Stimulated activated naive B cell treated with anti-CD40 and anti-IgM and Interleukin-4, amounts not matched to agents 10 μg/mL and 1 μg/mL and 100 μg/mL, for 72 hours (primary cell): Measurements from ENCODE around the gene PPAN.

ENCODE experiments used
- ATAC-seq, 2 donors: fragments of 150-1000 bp; cut with Tn5 transposase; replicated peaks; 2 replicates each; pipeline ENCODE4 v1.10.0; 2021; ENCODE audit warnings: moderate library complexity in 1 of 2
- DNase-seq: peaks from one replicate; pipeline ENCODE4 v3.0.0; 2021
- H3K27ac Mint-ChIP-seq: one replicate; pipeline ENCODE4 v1.8.0; 2022; ENCODE audit warnings: mild to moderate bottlenecking, mixed read lengths
- H3K27me3 Mint-ChIP-seq, 2 donors: one replicate each; pipeline ENCODE4 v1.8.0; 2022; ENCODE audit warnings: mixed read lengths in 2 of 2
- H3K36me3 Mint-ChIP-seq, 2 donors: one replicate each; pipeline ENCODE4 v1.8.0; 2022; ENCODE audit warnings: mixed read lengths in 2 of 2, mild to moderate bottlenecking in 1 of 2
- H3K4me1 Mint-ChIP-seq, 2 donors: one replicate each; pipeline ENCODE4 v1.8.0; 2022; ENCODE audit warnings: mixed read lengths in 2 of 2, mild to moderate bottlenecking in 1 of 2
- H3K4me3 Mint-ChIP-seq, 2 donors: one replicate each; pipeline ENCODE4 v1.8.0; 2022; ENCODE audit warnings: mild to moderate bottlenecking in 2 of 2, mixed read lengths in 2 of 2, moderate library complexity in 1 of 2
- H3K9me3 Mint-ChIP-seq, 2 donors: one replicate each; pipeline ENCODE4 v1.8.0; 2022; ENCODE audit warnings: mixed read lengths in 2 of 2, mild to moderate bottlenecking in 1 of 2

PPAN gene

DNA sequence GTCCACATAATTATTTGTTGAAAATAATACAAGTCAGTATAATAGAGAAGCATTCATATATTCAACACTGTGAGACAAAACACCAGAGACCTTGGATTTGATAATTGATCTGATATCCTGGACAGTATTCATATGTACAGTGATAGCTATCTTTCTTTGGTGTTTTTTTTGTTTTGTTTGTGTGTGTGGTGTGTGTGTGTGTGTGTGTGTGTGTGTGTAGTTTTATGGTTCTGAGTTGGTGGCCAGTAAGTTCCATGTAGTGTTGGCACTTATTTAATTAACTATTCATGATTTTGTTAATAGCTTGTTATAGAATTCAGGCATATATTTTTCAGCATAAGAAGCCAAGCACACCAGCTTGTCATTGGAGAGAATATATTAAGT is 2.0 kb upstream of the PPAN start:
- H3K4me1 Mint-ChIP-seq = peaks cover 43 to 75% of the 10 kb centered on the region in 2 donors
- peaks cover 31 to 37% of the 10 kb centered on the region in 2 donors for H3K36me3 Mint-ChIP-seq
- no peaks in the 10 kb centered on the region for H3K27me3 Mint-ChIP-seq
- ATAC-seq = no peak
- H3K4me3 Mint-ChIP-seq = peak overlapping the region; percentile 30 to 47
- no peak for DNase-seq
- H3K27ac Mint-ChIP-seq = peak overlapping the region; percentile 99
- H3K9me3 Mint-ChIP-seq = peaks cover 2 to 3% of the 10 kb centered on the region in 2 donors

DNA sequence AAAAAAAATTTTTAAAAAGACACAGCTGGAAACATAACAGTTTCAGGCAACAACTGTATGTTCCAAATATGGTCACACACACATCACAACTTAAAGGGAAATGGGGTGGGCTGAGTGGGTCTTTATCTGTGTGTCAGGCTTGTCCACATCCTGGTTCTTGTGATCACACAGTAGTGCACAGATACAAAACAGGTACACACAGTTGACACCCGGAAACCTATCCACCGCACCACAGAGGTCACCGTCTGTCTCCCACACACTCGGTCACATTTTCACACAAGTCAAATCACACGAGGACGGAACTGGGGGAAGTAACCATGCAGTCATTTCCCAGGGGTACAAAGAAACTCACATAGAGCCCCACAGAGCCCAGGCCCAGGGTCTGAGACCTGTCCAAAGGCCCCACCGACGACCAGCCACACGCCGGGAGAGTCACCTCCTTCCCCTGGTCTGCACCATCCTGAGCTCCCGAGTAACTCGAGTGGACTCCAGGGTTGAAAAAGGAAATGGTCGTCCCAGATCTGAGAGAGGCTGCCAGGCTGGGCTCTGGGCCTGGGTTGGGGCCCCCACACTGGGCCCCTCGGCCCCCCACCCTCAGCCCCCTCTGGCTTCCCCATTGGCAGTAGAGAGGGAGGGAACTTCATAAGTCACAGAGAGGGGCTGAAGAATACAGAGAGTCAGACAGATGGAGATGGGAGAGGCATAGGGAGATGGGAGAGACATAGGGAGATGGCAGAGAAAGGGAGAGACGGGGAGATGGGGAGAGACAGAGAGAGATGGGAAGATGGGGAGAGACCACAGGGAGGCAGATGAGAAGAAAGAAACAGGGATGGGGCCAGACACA is 1.3 kb upstream of the PPAN start:
- ATAC-seq (peak; percentile 55 to 67), DNase-seq (peak; percentile 87)
- H3K4me1 Mint-ChIP-seq = peaks cover 46 to 75% of the 10 kb centered on the region in 2 donors
- H3K9me3 Mint-ChIP-seq = no peaks in the 10 kb centered on the region
- peak overlapping the region; percentile 85 to 89 for H3K4me3 Mint-ChIP-seq
- H3K27ac Mint-ChIP-seq = peak overlapping the region; percentile 99
- H3K36me3 Mint-ChIP-seq = peaks cover 35 to 37% of the 10 kb centered on the region in 2 donors
- no peaks in the 10 kb centered on the region for H3K27me3 Mint-ChIP-seq

DNA sequence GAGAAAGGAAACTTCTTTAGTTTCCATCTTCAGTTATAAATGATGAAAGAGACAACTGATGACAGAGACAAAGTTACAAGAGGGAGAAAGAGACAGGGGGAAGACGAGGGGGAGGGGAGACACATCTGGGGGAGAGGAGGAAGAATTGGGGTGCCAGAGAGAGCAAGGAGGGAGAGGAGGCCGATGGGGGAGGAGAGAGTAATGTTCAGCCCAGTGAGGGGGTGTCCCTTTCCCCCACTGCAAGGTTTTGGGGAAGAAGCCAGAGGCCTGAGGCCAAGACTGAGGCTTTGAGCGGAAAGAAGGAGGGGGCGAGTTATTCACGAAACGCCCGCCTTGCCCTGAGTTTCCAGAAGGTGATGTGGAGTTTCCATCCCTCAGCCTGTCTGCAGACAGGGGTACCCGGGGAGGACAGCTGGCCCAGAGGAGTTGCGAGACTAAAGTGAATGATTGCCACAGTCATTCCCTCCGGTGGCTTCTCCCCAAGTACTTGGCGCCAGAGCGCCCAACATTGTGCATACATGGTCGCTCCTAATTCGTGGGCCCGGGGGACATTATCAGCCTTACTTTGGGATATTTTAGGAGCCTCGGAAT is 558 bp upstream of the PPAN start:
- DNase-seq (peak; percentile 87), ATAC-seq (peak; percentile 40 to 44)
- peaks cover 38 to 40% of the 10 kb centered on the region in 2 donors for H3K36me3 Mint-ChIP-seq
- no peaks in the 10 kb centered on the region for H3K27me3 Mint-ChIP-seq
- peak overlapping the region; percentile 85 to 89 for H3K4me3 Mint-ChIP-seq
- no peaks in the 10 kb centered on the region for H3K9me3 Mint-ChIP-seq
- peak overlapping the region; percentile 99 for H3K27ac Mint-ChIP-seq
- peaks cover 48 to 77% of the 10 kb centered on the region in 2 donors for H3K4me1 Mint-ChIP-seq

DNA sequence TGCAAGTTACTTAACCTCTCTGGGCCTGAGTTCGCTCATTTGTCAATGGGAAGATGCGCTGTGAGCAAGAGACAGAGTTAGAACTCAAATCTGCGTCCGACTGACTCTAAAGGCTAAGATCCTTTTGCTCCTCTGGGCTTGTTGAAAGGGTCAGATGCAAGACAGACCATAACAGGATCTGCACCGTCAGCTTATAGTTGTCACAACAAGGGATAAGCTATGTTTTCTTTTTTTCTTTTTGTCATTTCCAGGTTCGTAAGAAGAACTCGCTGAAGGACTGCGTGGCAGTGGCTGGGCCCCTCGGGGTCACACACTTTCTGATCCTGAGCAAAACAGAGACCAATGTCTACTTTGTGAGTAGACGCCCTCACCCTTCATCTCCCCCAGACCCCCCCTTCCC is 1.1 kb downstream of the PPAN start:
- H3K4me1 Mint-ChIP-seq = peaks cover 52 to 79% of the 10 kb centered on the region in 2 donors
- ATAC-seq (no peak), DNase-seq (no peak)
- H3K4me3 Mint-ChIP-seq = peak overlapping the region; percentile 85 to 89
- H3K36me3 Mint-ChIP-seq = peaks cover 53 to 54% of the 10 kb centered on the region in 2 donors
- H3K27me3 Mint-ChIP-seq = no peaks in the 10 kb centered on the region
- peak overlapping the region; percentile 99 for H3K27ac Mint-ChIP-seq
- H3K9me3 Mint-ChIP-seq = peaks cover 0 to 2% of the 10 kb centered on the region in 2 donors

DNA sequence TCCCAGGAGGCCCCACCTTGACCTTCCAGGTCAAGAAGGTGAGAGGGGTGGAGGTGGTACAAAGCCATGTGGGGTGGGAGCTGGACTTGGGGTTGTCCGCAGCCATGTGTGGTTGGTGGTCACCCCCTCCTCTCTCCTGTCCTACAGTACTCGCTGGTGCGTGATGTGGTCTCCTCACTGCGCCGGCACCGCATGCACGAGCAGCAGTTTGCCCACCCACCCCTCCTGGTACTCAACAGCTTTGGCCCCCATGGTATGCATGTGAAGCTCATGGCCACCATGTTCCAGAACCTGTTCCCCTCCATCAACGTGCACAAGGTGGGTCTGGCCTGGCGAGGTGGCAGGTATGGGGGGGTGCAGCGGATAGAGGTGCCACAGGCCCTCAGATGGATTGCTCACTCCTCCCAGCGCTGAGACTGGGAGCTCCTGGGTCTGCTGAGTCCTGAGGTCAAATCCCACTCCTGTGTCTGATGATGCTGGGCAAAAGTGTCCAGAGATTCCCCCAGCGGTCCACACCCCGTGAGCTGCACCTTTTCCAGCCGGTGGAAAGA is 1.7 kb downstream of the PPAN start:
- Mint-ChIP-seq H3K27ac (peak overlapping the region; percentile 99), H3K4me1 (peaks cover 53 to 79% of the 10 kb centered on the region in 2 donors), H3K9me3 (peaks cover 0 to 2% of the 10 kb centered on the region in 2 donors), H3K4me3 (peak overlapping the region; percentile 85 to 89), H3K36me3 (peaks cover 60% of the 10 kb centered on the region in 2 donors), H3K27me3 (no peaks in the 10 kb centered on the region)
- DNase-seq (no peak), ATAC-seq (no peak)

DNA sequence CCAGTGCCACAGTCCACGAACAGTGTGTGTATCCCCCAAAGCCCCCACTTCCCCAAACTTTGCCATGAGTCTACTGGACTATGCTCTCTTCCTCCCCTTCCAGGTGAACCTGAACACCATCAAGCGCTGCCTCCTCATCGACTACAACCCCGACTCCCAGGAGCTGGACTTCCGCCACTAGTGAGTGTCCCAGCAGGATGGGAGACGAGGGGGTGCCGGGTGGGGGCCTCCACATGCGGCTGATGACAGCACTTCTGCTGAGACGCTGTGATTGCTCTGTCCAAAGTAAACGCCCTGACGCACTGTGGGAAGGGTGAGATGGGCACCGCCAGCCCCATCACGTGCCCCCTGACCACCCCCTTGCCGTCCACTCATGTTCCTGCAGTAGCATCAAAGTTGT is 3.4 kb downstream of the PPAN start:
- ATAC-seq (no peak), DNase-seq (no peak)
- Mint-ChIP-seq H3K4me1 (peaks cover 59 to 85% of the 10 kb centered on the region in 2 donors), H3K36me3 (peaks cover 74 to 76% of the 10 kb centered on the region in 2 donors), H3K9me3 (peaks cover 0 to 4% of the 10 kb centered on the region in 2 donors), H3K4me3 (peak overlapping the region; percentile 69 to 96), H3K27me3 (peaks cover 0 to 4% of the 10 kb centered on the region in 2 donors), H3K27ac (peak overlapping the region; percentile 85)

DNA sequence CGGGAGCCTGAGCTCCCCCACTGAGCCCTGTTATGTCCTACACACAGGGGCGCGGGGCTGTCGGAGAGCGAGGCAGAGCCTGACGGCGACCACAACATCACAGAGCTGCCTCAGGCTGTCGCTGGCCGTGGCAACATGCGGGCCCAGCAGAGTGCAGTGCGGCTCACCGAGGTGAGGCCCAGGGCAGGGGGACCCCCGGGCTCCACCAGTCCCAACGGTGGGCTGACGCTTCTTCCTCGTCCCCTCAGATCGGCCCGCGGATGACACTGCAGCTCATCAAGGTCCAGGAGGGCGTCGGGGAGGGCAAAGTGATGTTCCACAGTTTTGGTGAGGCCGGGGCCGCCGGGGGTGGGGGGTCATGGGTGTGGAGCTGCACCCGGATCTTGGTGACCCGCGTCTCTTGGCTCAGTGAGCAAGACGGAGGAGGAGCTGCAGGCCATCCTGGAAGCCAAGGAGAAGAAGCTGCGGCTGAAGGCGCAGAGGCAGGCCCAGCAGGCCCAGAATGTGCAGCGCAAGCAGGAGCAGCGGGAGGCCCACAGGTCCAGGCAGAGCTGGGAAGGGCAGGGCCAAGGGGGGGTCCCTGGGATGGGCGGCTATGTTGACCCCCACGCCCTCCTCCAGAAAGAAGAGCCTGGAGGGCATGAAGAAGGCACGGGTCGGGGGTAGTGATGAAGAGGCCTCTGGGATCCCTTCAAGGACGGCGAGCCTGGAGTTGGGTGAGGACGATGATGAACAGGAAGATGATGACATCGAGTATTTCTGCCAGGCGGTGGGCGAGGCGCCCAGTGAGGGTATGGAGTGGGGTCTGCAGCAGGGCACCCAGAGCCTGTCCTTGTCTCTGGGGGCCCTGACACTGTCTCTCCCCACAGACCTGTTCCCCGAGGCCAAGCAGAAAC is 4.2 kb downstream of the PPAN start:
- peak overlapping the region; percentile 96 for H3K27ac Mint-ChIP-seq
- H3K4me3 Mint-ChIP-seq = peak overlapping the region; percentile 69 to 96
- peaks cover 0 to 4% of the 10 kb centered on the region in 2 donors for H3K27me3 Mint-ChIP-seq
- no peak for DNase-seq
- H3K36me3 Mint-ChIP-seq = peaks cover 80 to 82% of the 10 kb centered on the region in 2 donors
- peaks cover 55 to 85% of the 10 kb centered on the region in 2 donors for H3K4me1 Mint-ChIP-seq
- no peak for ATAC-seq
- peaks cover 0 to 4% of the 10 kb centered on the region in 2 donors for H3K9me3 Mint-ChIP-seq

DNA sequence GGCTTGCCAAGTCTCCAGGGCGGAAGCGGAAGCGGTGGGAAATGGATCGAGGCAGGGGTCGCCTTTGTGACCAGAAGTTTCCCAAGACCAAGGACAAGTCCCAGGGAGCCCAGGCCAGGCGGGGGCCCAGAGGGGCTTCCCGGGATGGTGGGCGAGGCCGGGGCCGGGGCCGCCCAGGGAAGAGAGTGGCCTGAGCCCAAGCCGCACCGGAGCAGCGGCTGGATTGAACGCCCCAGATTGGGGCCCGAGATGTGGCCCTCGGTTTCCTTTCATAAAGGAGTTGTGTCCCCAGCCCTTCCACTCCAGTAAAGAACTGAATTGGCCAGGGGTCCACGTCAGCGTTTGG is 4.8 kb downstream of the PPAN start:
- Mint-ChIP-seq H3K36me3 (peaks cover 85 to 89% of the 10 kb centered on the region in 2 donors), H3K27ac (peak overlapping the region; percentile 96), H3K27me3 (peaks cover 0 to 4% of the 10 kb centered on the region in 2 donors), H3K4me1 (peaks cover 54 to 85% of the 10 kb centered on the region in 2 donors), H3K4me3 (peak overlapping the region; percentile 89 to 96), H3K9me3 (peaks cover 0 to 4% of the 10 kb centered on the region in 2 donors)
- DNase-seq (no peak), ATAC-seq (no peak)

DNA sequence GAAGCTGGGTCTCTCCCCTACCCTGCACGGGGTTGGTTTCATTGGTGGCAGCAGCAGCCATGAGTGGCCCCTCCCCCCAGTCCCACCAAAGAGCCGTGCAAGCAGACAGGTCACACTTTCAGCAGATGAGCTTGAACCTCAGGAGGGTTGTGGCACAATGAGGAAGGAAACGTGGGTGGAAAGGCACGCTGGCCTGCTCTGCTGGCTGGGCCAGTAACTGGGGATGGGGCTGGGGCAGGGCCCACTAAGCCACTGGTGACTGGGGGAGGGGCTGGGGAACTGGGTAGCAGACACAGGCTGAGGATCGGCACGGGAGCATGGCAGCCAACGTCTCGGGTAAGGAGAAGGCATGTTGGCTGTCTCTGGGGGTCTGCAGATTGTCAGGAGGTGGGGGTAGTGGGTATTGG is 5.2 kb downstream of the PPAN start, which contains the start of gene P2RY11:
Gene P2RY11, plus strand, starts transcription at position 289 of the 407 bp plus-strand sequence. Its CDS starts 29 bp downstream, at position 318.
- peaks cover 0 to 4% of the 10 kb centered on the region in 2 donors for H3K27me3 Mint-ChIP-seq
- ATAC-seq (peak; percentile 70 to 71), DNase-seq (peak; percentile 84)
- peak within 1 kb of the TSS; percentile 96 for H3K27ac Mint-ChIP-seq
- H3K36me3 Mint-ChIP-seq = peaks cover 89 to 90% of the 10 kb centered on the region in 2 donors
- H3K9me3 Mint-ChIP-seq = peaks cover 0 to 4% of the 10 kb centered on the region in 2 donors
- peaks cover 59 to 88% of the 10 kb centered on the region in 2 donors for H3K4me1 Mint-ChIP-seq
- H3K4me3 Mint-ChIP-seq = peak within 1 kb of the TSS; percentile 89 to 96

DNA sequence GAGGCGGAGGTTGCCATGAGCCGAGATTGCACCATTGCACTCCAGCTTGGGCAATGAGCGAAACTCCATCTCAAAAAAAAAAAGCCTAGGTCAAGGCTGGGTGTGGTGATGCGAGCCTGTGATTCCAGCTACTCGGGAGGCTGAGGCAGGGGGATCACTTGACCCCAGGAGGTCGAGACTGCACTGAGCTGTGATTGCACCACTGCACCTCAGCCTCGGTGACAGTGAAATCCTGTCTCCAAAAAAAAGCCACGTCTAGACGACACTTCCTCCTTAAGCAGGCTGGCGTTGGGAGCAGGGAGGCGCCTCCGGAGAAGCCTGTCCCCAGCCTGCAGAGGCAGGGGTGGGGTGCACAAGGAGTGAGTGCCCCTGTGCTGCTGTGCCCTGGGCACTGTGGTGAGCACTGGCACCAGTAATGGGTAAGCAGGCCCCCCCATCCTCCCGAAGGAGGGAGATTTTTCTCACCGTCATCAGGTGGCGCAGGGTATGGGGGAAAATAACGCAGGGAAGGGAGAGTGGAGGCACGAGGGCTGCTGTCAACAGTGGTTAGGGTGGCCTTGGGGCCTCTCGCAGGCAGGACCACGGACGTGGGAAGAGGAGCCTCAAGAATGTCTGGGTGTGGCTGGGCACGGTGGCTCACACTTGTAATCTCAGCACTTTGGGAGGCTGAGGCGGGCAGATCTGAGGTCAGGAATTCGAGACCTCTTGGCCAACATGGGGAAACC is 6.0 kb downstream of the PPAN start:
- H3K4me3 Mint-ChIP-seq = peak overlapping the region; percentile 89 to 96
- peaks cover 59 to 89% of the 10 kb centered on the region in 2 donors for H3K4me1 Mint-ChIP-seq
- peaks cover 0 to 4% of the 10 kb centered on the region in 2 donors for H3K9me3 Mint-ChIP-seq
- peaks cover 0 to 4% of the 10 kb centered on the region in 2 donors for H3K27me3 Mint-ChIP-seq
- ATAC-seq (peak; percentile 5 to 7), DNase-seq (no peak)
- peak overlapping the region; percentile 96 for H3K27ac Mint-ChIP-seq
- H3K36me3 Mint-ChIP-seq = peaks cover 89 to 90% of the 10 kb centered on the region in 2 donors

DNA sequence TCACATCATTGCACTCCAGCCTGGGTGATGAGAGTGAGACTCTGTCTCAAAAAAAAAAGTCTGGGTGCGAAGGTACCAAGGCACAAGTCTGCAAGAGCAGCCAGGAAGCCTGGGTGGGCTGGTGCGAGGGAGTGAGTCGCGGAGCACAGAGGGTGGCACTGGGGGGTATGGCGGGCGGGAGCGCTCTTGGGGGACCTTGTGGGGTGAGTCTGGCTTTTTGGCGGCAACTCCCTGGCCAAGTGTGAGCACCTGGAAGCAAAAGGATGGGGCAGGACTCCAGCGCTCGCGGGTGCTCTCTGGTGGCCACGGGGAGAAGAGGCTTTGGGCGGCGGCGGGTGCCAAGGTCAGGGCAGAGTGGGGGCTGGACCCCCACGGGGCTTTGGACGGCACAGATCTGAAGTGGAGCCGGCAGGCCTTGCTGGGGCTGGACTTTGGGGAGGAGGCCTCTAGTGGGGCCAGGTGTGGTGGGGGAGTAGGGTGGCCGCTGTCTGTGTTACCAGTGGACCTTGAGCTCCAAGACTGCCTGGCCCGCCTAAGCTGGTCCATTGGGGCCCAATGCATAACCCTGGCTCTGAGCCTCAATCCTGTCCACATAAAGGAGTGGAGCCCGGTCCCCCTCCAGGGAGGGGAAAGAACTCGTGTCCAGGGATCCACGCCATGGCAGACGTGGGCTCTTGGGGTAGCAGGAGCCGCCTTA is 6.9 kb downstream of the PPAN start:
- peaks cover 0 to 4% of the 10 kb centered on the region in 2 donors for H3K9me3 Mint-ChIP-seq
- H3K27me3 Mint-ChIP-seq = peaks cover 0 to 4% of the 10 kb centered on the region in 2 donors
- H3K27ac Mint-ChIP-seq = peak overlapping the region; percentile 96
- ATAC-seq = peak; percentile 22 to 41
- peaks cover 84 to 87% of the 10 kb centered on the region in 2 donors for H3K36me3 Mint-ChIP-seq
- DNase-seq = peak; percentile 58
- peak overlapping the region; percentile 89 to 96 for H3K4me3 Mint-ChIP-seq
- peaks cover 61 to 90% of the 10 kb centered on the region in 2 donors for H3K4me1 Mint-ChIP-seq

DNA sequence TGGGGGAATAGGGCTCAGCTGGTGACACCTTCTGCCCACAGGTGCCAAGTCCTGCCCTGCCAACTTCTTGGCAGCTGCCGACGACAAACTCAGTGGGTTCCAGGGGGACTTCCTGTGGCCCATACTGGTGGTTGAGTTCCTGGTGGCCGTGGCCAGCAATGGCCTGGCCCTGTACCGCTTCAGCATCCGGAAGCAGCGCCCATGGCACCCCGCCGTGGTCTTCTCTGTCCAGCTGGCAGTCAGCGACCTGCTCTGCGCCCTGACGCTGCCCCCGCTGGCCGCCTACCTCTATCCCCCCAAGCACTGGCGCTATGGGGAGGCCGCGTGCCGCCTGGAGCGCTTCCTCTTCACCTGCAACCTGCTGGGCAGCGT is 7.4 kb downstream of the PPAN start:
- Mint-ChIP-seq H3K27me3 (peaks cover 0 to 4% of the 10 kb centered on the region in 2 donors), H3K36me3 (peaks cover 80 to 84% of the 10 kb centered on the region in 2 donors), H3K4me3 (peak overlapping the region; percentile 74 to 96), H3K4me1 (peaks cover 58 to 91% of the 10 kb centered on the region in 2 donors), H3K27ac (peak overlapping the region; percentile 96), H3K9me3 (peaks cover 0 to 4% of the 10 kb centered on the region in 2 donors)
- DNase-seq (no peak), ATAC-seq (peak; percentile 0)
